ENCODE data around the gene KLF5. TPM values are rescaled to one million over a fixed set of nuclear protein-coding genes. Genes with fewer than 3 reads are reported as not detected.
A peak's percentile ranks its signal among the peaks of the same experiment; 100 is the strongest.

Gene KLF5
- total RNA-seq, 1 donor from 2014 or later, result 21.4 TPM

- DNase-seq (ENCODE audit: low read depth), result peak; percentile 61
- no peak for TF ChIP-seq EZH2 (IDR thresholded peaks at IDR 0.05; ENCODE audit: insufficient read depth, low read length)
- TF ChIP-seq CTCF (IDR thresholded peaks at IDR 0.05; ENCODE audit: insufficient read depth, low read depth, low read length), result no peak
- no peaks in the 10 kb centered on the region for H3K4me1 ChIP-seq (ENCODE audit: insufficient read depth, low read length)
- peaks cover 12% of the 10 kb centered on the region for H3K4me1 Mint-ChIP-seq (ENCODE audit: low read depth, unreplicated experiment)
- FAIRE-seq, result no peak
- H3K27me3 Mint-ChIP-seq (ENCODE audit: low read depth, unreplicated experiment), result no peaks in the 10 kb centered on the region
- no peak overlapping the region for H3K9ac ChIP-seq (ENCODE audit: low read length)
- H2AFZ ChIP-seq (ENCODE audit: low read depth, low read length), result no peak overlapping the region
- H3K27ac Mint-ChIP-seq (ENCODE audit: unreplicated experiment), result no peak overlapping the region
- no peaks in the 10 kb centered on the region for H4K20me1 ChIP-seq (ENCODE audit: insufficient read depth, low read length)
- H3K4me3 ChIP-seq (ENCODE audit: insufficient read depth, low read depth, low read length), result no peak overlapping the region
- H3K36me3 Mint-ChIP-seq (ENCODE audit: low read depth, unreplicated experiment), result peaks cover 2% of the 10 kb centered on the region
- H3K79me2 ChIP-seq (ENCODE audit: insufficient read depth, low read length), result peaks cover 30% of the 10 kb centered on the region
- H3K4me3 Mint-ChIP-seq (ENCODE audit: unreplicated experiment), result no peak overlapping the region
- no peak overlapping the region for H3K27ac ChIP-seq (ENCODE audit: low read depth, low read length)
- no peaks in the 10 kb centered on the region for H3K9me3 ChIP-seq (ENCODE audit: insufficient read depth, low read depth, low read length)
- no peak overlapping the region for H3K4me2 ChIP-seq (ENCODE audit: low read length)
- peaks cover 8% of the 10 kb centered on the region for H3K36me3 ChIP-seq (ENCODE audit: insufficient read depth, low read length)
- no peaks in the 10 kb centered on the region for H3K27me3 ChIP-seq (ENCODE audit: insufficient read depth, low read length)
- H3K9me3 Mint-ChIP-seq (ENCODE audit: unreplicated experiment), result no peaks in the 10 kb centered on the region
These were observed 10.5 kb downstream of the KLF5 start for GRCh38 chr13:73069206-73069805.

GRCh38 chr13:73070451-73071098 lies 11.8 kb downstream of the KLF5 start:
- H3K9me3 ChIP-seq (ENCODE audit: insufficient read depth, low read depth, low read length), result no peaks in the 10 kb centered on the region
- Mint-ChIP-seq H3K9me3 (ENCODE audit: unreplicated experiment) (no peaks in the 10 kb centered on the region), H3K36me3 (ENCODE audit: low read depth, unreplicated experiment) (peaks cover 2% of the 10 kb centered on the region), H3K27ac (ENCODE audit: unreplicated experiment) (no peak overlapping the region), H3K27me3 (ENCODE audit: low read depth, unreplicated experiment) (no peaks in the 10 kb centered on the region), H3K4me1 (ENCODE audit: low read depth, unreplicated experiment) (peaks cover 14% of the 10 kb centered on the region), H3K4me3 (ENCODE audit: unreplicated experiment) (no peak overlapping the region)
- peaks cover 5% of the 10 kb centered on the region for H3K36me3 ChIP-seq (ENCODE audit: insufficient read depth, low read length)
- no peak overlapping the region for H3K4me3 ChIP-seq (ENCODE audit: insufficient read depth, low read depth, low read length)
- H4K20me1 ChIP-seq (ENCODE audit: insufficient read depth, low read length), result no peaks in the 10 kb centered on the region
- H3K9ac ChIP-seq (ENCODE audit: low read length), result no peak overlapping the region
- no peak for FAIRE-seq
- no peak overlapping the region for H3K27ac ChIP-seq (ENCODE audit: low read depth, low read length)
- no peak for DNase-seq (ENCODE audit: low read depth)
- H3K79me2 ChIP-seq (ENCODE audit: insufficient read depth, low read length), result peaks cover 31% of the 10 kb centered on the region
- no peaks in the 10 kb centered on the region for H3K4me1 ChIP-seq (ENCODE audit: insufficient read depth, low read length)
- H3K27me3 ChIP-seq (ENCODE audit: insufficient read depth, low read length), result no peaks in the 10 kb centered on the region
- H2AFZ ChIP-seq (ENCODE audit: low read depth, low read length), result no peak overlapping the region
- TF ChIP-seq EZH2 (IDR thresholded peaks at IDR 0.05; ENCODE audit: insufficient read depth, low read length) (no peak), CTCF (IDR thresholded peaks at IDR 0.05; ENCODE audit: insufficient read depth, low read depth, low read length) (no peak)
- no peak overlapping the region for H3K4me2 ChIP-seq (ENCODE audit: low read length)

All from astrocyte (in vitro differentiated cells and primary cell).